SH-SY5Y (cell line): ENCODE results near the gene CEBPG.

ENCODE experiments used
- GATA2 ChIP-seq: IDR thresholded peaks from 2 replicates; pipeline ENCODE4 v1.6.1; 2011; ENCODE audit warnings: mild to moderate bottlenecking, low read depth, low read length
- GATA3 ChIP-seq: IDR thresholded peaks from 2 replicates; pipeline ENCODE4 v1.6.1; 2011; ENCODE audit warnings: low read depth, mild to moderate bottlenecking, low read length, moderate library complexity

GRCh38 chr19:33405553-33406461, 32.3 kb downstream of the CEBPG start:
- TF ChIP-seq GATA2 (no peak), GATA3 (no peak)
